KMS-11 (cell line): Measurements from ENCODE around the gene SLC25A29.

ENCODE experiments used
- H2AFZ ChIP-seq: fragments of 200-600 bp; sonication (generic); 2 replicates; pipeline ENCODE4 v1.6.1; 2016; ENCODE audit warnings: antibody characterized with exemption, mixed run types, low read depth
- H3K27ac ChIP-seq: fragments of 200-600 bp; sonication (generic); 2 replicates; pipeline ENCODE4 v1.6.1; 2016; ENCODE audit warnings: mild to moderate bottlenecking, mixed run types
- H3K27me3 ChIP-seq: fragments of 200-600 bp; sonication (generic); 2 replicates; pipeline ENCODE4 v1.6.1; 2017; ENCODE audit warnings: mild to moderate bottlenecking, low read depth, mixed run types, moderate library complexity; ENCODE audit not compliant: insufficient read depth
- H3K36me3 ChIP-seq: fragments of 200-600 bp; sonication (generic); 2 replicates; pipeline ENCODE4 v1.6.1; 2017; ENCODE audit warnings: mild to moderate bottlenecking, mixed run types; ENCODE audit not compliant: insufficient read depth
- H3K4me1 ChIP-seq: fragments of 200-600 bp; sonication (generic); 2 replicates; pipeline ENCODE4 v1.6.1; 2016; ENCODE audit warnings: mild to moderate bottlenecking, low read depth, mixed run types; ENCODE audit not compliant: poor library complexity, severe bottlenecking
- H3K4me2 ChIP-seq: fragments of 200-600 bp; sonication (generic); 2 replicates; pipeline ENCODE4 v1.7.0; 2016; ENCODE audit warnings: mild to moderate bottlenecking, mixed run types
- H3K4me3 ChIP-seq: fragments of 200-600 bp; sonication (generic); IDR thresholded peaks from 2 replicates; pipeline ENCODE4 v1.6.1; 2017; ENCODE audit warnings: low read depth, low read length, mixed read lengths; ENCODE audit not compliant: insufficient read depth
- H3K79me2 ChIP-seq: fragments of 200-600 bp; sonication (generic); 2 replicates; pipeline ENCODE4 v1.6.1; 2016; ENCODE audit warnings: low read depth, mixed run types; ENCODE audit not compliant: insufficient read depth
- H3K9ac ChIP-seq: fragments of 200-600 bp; sonication (generic); 2 replicates; pipeline ENCODE4 v1.6.1; 2016; ENCODE audit warnings: mild to moderate bottlenecking, mixed run types
- H4K20me1 ChIP-seq: fragments of 200-600 bp; sonication (generic); 2 replicates; pipeline ENCODE4 v1.6.1; 2016; ENCODE audit warnings: mild to moderate bottlenecking, mixed run types; ENCODE audit not compliant: insufficient read depth
- CTCF ChIP-seq: fragments of 200-600 bp; sonication (generic); conservative IDR thresholded peaks from 2 replicates; pipeline ENCODE4 v1.6.1; 2017; ENCODE audit warnings: low read depth, mild to moderate bottlenecking, antibody characterized with exemption, low read length, moderate library complexity, mixed read lengths

Gene SLC25A29

GRCh38 chr14:100305324-100306100 is 732 bp downstream of the SLC25A29 start:
- H3K9ac ChIP-seq, result no peak overlapping the region
- H3K27ac ChIP-seq, result no peak overlapping the region

GRCh38 chr14:100304825-100305323 is 1.4 kb downstream of the SLC25A29 start:
- Histone ChIP-seq H3K27ac (no peak overlapping the region), H2AFZ (no peak overlapping the region), H3K4me2 (no peak overlapping the region), H3K79me2 (no peaks in the 10 kb centered on the region), H3K9ac (no peak overlapping the region), H3K4me3 (no peak overlapping the region), H3K27me3 (no peaks in the 10 kb centered on the region), H3K36me3 (no peaks in the 10 kb centered on the region), H4K20me1 (no peaks in the 10 kb centered on the region), H3K4me1 (no peaks in the 10 kb centered on the region)
- no peak for TF ChIP-seq CTCF

More at GRCh38 chr14:100305324-100306100, 732 bp downstream of the SLC25A29 start:
- Histone ChIP-seq H3K4me2 (peak overlapping the region; percentile 42; the same call in 1 of the 2 replicates), H2AFZ (peak overlapping the region; percentile 81), H3K36me3 (no peaks in the 10 kb centered on the region), H3K4me1 (no peaks in the 10 kb centered on the region), H3K4me3 (no peak overlapping the region), H3K79me2 (no peaks in the 10 kb centered on the region), H3K27me3 (no peaks in the 10 kb centered on the region), H4K20me1 (no peaks in the 10 kb centered on the region)
- no peak for TF ChIP-seq CTCF

- Histone ChIP-seq H3K9ac (no peak overlapping the region), H3K4me1 (no peaks in the 10 kb centered on the region), H3K4me3 (no peak overlapping the region), H2AFZ (no peak overlapping the region), H3K27me3 (no peaks in the 10 kb centered on the region), H3K36me3 (no peaks in the 10 kb centered on the region), H4K20me1 (no peaks in the 10 kb centered on the region), H3K27ac (no peak overlapping the region), H3K4me2 (no peak overlapping the region), H3K79me2 (no peaks in the 10 kb centered on the region)
- no peak for TF ChIP-seq CTCF
Measured at GRCh38 chr14:100303925-100304324, 2.3 kb downstream of the SLC25A29 start.

GRCh38 chr14:100303179-100303578 is 3.1 kb downstream of the SLC25A29 start:
- peak; percentile 80 for TF ChIP-seq CTCF
- Histone ChIP-seq H3K4me3 (no peak overlapping the region), H3K9ac (no peak overlapping the region), H3K4me1 (no peaks in the 10 kb centered on the region), H3K27ac (no peak overlapping the region), H2AFZ (no peak overlapping the region), H3K4me2 (no peak overlapping the region), H3K36me3 (no peaks in the 10 kb centered on the region), H3K27me3 (no peaks in the 10 kb centered on the region), H3K79me2 (no peaks in the 10 kb centered on the region), H4K20me1 (no peaks in the 10 kb centered on the region)
